ENCODE results near the gene MATN1. TPM values are rescaled to one million over a fixed set of nuclear protein-coding genes. Genes with fewer than 3 reads are reported as not detected.

MATN1 gene
- total RNA-seq, 1 experiment from 2014 or later: not detected

DNA sequence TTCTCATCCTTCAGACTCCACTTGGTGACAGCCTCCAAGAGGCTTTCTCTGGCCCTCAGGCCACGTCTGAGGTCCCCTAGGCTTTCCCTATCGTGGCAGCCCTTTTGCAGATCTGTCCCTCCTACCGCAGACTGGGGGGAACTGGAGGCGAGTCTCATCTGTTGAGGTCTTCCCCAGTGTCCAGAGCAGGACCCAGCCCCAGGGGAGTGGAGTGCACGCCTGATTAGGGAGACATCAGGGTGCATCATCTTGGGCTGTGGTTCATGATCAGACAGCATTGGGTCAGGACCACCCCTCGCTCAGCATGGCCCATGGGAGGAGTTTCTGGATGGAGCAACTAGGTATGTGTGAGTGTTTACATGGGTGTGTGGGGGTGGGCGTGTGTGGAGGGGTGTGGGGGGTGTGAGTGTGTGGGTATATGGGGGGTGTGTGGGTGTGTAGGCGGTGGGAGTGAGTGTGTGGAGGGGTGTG lies 8.5 kb upstream of the MATN1 start:
- H3K4me3 ChIP-seq (ENCODE audit: low read depth, low read length): no peak overlapping the region
- BruUV-seq (replicated peaks): no TSS peak
- TF ChIP-seq, protein P1, sequence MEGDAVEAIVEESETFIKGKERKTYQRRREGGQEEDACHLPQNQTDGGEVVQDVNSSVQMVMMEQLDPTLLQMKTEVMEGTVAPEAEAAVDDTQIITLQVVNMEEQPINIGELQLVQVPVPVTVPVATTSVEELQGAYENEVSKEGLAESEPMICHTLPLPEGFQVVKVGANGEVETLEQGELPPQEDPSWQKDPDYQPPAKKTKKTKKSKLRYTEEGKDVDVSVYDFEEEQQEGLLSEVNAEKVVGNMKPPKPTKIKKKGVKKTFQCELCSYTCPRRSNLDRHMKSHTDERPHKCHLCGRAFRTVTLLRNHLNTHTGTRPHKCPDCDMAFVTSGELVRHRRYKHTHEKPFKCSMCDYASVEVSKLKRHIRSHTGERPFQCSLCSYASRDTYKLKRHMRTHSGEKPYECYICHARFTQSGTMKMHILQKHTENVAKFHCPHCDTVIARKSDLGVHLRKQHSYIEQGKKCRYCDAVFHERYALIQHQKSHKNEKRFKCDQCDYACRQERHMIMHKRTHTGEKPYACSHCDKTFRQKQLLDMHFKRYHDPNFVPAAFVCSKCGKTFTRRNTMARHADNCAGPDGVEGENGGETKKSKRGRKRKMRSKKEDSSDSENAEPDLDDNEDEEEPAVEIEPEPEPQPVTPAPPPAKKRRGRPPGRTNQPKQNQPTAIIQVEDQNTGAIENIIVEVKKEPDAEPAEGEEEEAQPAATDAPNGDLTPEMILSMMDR (IDR thresholded peaks at IDR 0.05; ENCODE audit: insufficient read depth in 1 of 2, low read depth in 1 of 2, low read length in 1 of 2, severe bottlenecking in 1 of 2, unreplicated experiment in 1 of 2): no peak
- no peak overlapping the region for H3K27ac Mint-ChIP-seq (ENCODE audit: unreplicated experiment)
- H3K9me3 ChIP-seq: no peaks in the 10 kb centered on the region
- DNase-seq: no peak
- ChIA-PET CTCF (interaction anchor here (0.6 kb wide), 1 partner anchor 111 kb away, joined by 3 read pairs; no protein-coding TSS in a partner anchor), POLR2A (no interaction called here)
- no peak overlapping the region for H3K4me3 Mint-ChIP-seq (ENCODE audit: unreplicated experiment)
- H3K9me3 Mint-ChIP-seq (ENCODE audit: unreplicated experiment): no peaks in the 10 kb centered on the region
- H3K36me3 Mint-ChIP-seq (ENCODE audit: insufficient read depth, unreplicated experiment): no peaks in the 10 kb centered on the region
- H3K36me3 ChIP-seq (ENCODE audit: control insufficient read depth, insufficient read depth, low read length): no peaks in the 10 kb centered on the region
- intact Hi-C loops (cut with micrococcal nuclease; ENCODE audit: unreplicated experiment): no loop called here
- H3K27me3 Mint-ChIP-seq (ENCODE audit: insufficient read depth, unreplicated experiment): no peaks in the 10 kb centered on the region
- H3K4me1 ChIP-seq: no peaks in the 10 kb centered on the region
- no peaks in the 10 kb centered on the region for H3K27me3 ChIP-seq (replicated peaks; ENCODE audit: control insufficient read depth, insufficient read depth, low read length)
- no peaks in the 10 kb centered on the region for H3K4me1 Mint-ChIP-seq (ENCODE audit: low read depth, unreplicated experiment)

DNA sequence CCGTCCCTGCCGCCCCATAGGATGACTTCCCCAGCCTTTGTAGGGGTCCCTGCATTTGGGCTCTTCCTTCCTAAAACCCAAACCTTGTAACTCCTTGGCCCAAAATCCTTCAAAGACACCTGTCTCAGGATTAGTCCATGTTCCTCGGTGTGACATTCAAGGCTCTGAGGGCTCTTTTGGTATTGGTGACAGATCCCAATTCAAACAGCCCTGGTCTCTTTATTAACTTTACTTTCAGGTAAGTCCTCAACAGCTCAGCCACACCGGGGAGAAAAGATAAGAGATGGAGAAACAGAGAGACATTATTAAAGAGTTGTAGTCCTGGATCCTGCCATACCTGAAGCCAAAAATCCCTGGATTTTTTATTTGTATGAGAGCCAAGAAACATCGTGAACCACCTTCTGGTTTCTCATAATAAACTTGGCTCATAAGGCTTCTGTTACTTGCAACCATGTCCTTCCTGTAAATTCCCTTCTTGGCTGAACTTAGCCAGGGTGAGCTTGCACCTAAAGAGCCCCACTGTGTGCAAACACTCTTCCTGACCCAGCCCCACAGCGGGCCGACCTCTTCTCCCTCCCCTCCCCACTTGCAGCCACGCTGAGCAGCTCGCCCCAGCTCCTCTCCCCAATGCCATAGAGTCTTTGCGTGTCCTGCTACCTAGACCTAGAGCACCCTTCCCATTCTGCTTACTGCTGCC lies 7.9 kb upstream of the MATN1 start:
- POLR2A ChIA-PET: no interaction called here

DNA sequence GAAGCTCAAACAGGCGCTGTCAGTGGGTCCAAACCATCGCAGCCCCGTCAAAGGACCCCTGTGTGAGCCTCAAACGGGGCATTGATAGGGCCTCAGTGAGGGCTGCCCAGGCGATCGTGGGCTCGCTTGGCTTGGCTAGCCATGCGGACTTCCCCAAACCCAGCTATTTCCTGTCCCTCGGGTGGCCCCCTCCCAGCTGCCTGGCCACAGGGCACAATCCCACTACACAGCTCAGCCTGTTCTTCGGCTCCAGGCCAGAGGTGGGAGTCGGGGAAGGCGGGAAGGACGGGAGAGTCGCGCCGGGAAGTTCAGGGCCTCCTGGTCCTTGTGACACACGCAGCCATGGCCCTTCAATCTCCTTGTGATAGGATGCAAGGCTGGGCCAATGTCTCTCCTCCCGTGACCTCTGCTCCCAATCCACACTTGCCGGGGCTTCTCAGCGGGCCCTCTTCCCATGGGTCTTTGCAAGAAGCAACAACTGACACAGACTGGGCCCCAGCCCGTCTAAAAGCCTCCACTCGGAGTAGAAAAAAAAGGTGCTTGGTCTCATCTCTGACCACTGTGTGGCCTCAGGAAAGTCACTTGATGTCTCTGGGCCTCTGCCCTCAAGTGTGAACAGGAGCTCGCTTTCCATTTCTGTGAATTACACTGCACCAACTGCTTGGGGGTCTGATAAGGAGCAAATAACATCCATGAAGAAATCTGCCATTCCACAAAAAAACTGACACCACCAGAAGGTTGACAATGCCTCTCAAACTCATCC lies 7.1 kb upstream of the MATN1 start:
- Mint-ChIP-seq H3K9me3 (ENCODE audit: unreplicated experiment) (no peaks in the 10 kb centered on the region), H3K4me3 (ENCODE audit: unreplicated experiment) (no peak overlapping the region), H3K36me3 (ENCODE audit: insufficient read depth, unreplicated experiment) (no peaks in the 10 kb centered on the region), H3K27me3 (ENCODE audit: insufficient read depth, unreplicated experiment) (no peaks in the 10 kb centered on the region), H3K27ac (ENCODE audit: unreplicated experiment) (no peak overlapping the region), H3K4me1 (ENCODE audit: low read depth, unreplicated experiment) (no peaks in the 10 kb centered on the region)
- intact Hi-C loops (cut with micrococcal nuclease; ENCODE audit: unreplicated experiment): no loop called here
- ChIA-PET POLR2A (no interaction called here), CTCF (interaction anchor here (1.2 kb wide), 1 partner anchor 49 kb away, joined by 4 read pairs; no protein-coding TSS in a partner anchor)
- no peaks in the 10 kb centered on the region for H3K36me3 ChIP-seq (ENCODE audit: control insufficient read depth, insufficient read depth, low read length)
- no peaks in the 10 kb centered on the region for H3K27me3 ChIP-seq (replicated peaks; ENCODE audit: control insufficient read depth, insufficient read depth, low read length)
- no TSS peak for BruUV-seq (replicated peaks)
- no peak for DNase-seq
- H3K9me3 ChIP-seq: no peaks in the 10 kb centered on the region
- H3K4me3 ChIP-seq (ENCODE audit: low read depth, low read length): no peak overlapping the region
- TF ChIP-seq, protein P1 (IDR thresholded peaks at IDR 0.05; ENCODE audit: insufficient read depth in 1 of 2, low read depth in 1 of 2, low read length in 1 of 2, severe bottlenecking in 1 of 2, unreplicated experiment in 1 of 2): no peak
- no peaks in the 10 kb centered on the region for H3K4me1 ChIP-seq

More for the DNA sequence above, 7.9 kb upstream of the MATN1 start:
- Histone ChIP-seq H3K36me3 (ENCODE audit: control insufficient read depth, insufficient read depth, low read length) (no peaks in the 10 kb centered on the region), H3K27me3 (replicated peaks; ENCODE audit: control insufficient read depth, insufficient read depth, low read length) (no peaks in the 10 kb centered on the region), H3K4me1 (no peaks in the 10 kb centered on the region), H3K9me3 (no peaks in the 10 kb centered on the region), H3K4me3 (ENCODE audit: low read depth, low read length) (no peak overlapping the region)
- DNase-seq: no peak
- Mint-ChIP-seq H3K27ac (ENCODE audit: unreplicated experiment) (no peak overlapping the region), H3K4me3 (ENCODE audit: unreplicated experiment) (no peak overlapping the region), H3K4me1 (ENCODE audit: low read depth, unreplicated experiment) (no peaks in the 10 kb centered on the region), H3K9me3 (ENCODE audit: unreplicated experiment) (no peaks in the 10 kb centered on the region), H3K36me3 (ENCODE audit: insufficient read depth, unreplicated experiment) (no peaks in the 10 kb centered on the region), H3K27me3 (ENCODE audit: insufficient read depth, unreplicated experiment) (no peaks in the 10 kb centered on the region)
- BruUV-seq (replicated peaks): no TSS peak
- intact Hi-C loops (cut with micrococcal nuclease; ENCODE audit: unreplicated experiment): no loop called here
- TF ChIP-seq, protein P1 (IDR thresholded peaks at IDR 0.05; ENCODE audit: insufficient read depth in 1 of 2, low read depth in 1 of 2, low read length in 1 of 2, severe bottlenecking in 1 of 2, unreplicated experiment in 1 of 2): no peak
- CTCF ChIA-PET: interaction anchor here (0.6 kb wide), 1 partner anchor 112 kb away, joined by 3 read pairs; no protein-coding TSS in a partner anchor
